Measurements from ENCODE around the gene GRM3. TPM values are rescaled to one million over a fixed set of nuclear protein-coding genes. Genes with fewer than 3 reads are reported as not detected.

Gene GRM3
- total and polyA plus RNA-seq, 2 of the 8 experiments (the other 6 are each of a cell fraction or from before 2014, with no cell fraction given), result 3.1 to 4.2 TPM

DNA sequence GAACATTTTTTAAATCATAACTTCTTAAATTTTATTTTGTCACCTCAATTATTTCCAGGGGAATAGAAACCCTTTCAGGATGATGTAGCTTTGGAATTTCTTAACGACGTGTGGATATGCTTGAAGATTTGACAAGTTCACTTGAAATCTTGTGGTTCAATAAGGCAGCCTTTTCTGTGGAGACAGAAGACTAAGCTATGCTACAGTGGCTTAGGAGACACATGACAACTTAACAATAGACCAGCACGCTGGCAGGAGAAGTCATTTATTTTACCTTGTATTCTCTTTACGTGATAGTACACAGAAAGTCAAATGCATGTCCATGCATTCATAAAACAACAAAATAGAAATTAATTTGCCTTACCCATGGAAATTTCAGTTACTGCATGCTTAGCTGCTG is 181.6 kb downstream of the GRM3 start:
- Histone ChIP-seq H4K20me1 (replicated peaks in 1 of 2; ENCODE audit: control insufficient read depth in 1 of 2, insufficient read depth in 2 of 2, low read length in 2 of 2) (no peaks in the 10 kb centered on the region), H2AK5ac (ENCODE audit: low read depth, low read length) (no peak overlapping the region), H3K4me2 (ENCODE audit: insufficient read depth in 1 of 2, low read depth in 2 of 2, low read length in 2 of 2) (no peak overlapping the region), H3K4me1 (replicated peaks in 1 of 4; ENCODE audit: control insufficient read depth in 3 of 4, insufficient read depth in 4 of 4, low read length in 3 of 4) (peaks cover 0 to 4% (median 0%) of the 10 kb centered on the region in 4 experiments; a peak in 2 of 7 replicates), H2BK5ac (ENCODE audit: low read depth, low read length) (no peak overlapping the region), H2BK20ac (ENCODE audit: low read length) (no peak overlapping the region), H3K4me3 (ENCODE audit: extremely low read depth in 1 of 4, insufficient read depth in 2 of 4, low read depth in 3 of 4, low read length in 4 of 4) (no peak overlapping the region), H3K23ac (ENCODE audit: insufficient read length) (no peak overlapping the region), H3K79me1 (ENCODE audit: low read depth, low read length) (no peaks in the 10 kb centered on the region), H4K91ac (replicated peaks; ENCODE audit: insufficient read length, low read length) (no peak overlapping the region), H3K27ac (ENCODE audit: low read depth, low read length) (no peak overlapping the region), H2BK120ac (replicated peaks; ENCODE audit: low read depth, low read length) (no peak overlapping the region), H2BK12ac (ENCODE audit: low read depth, low read length) (no peak overlapping the region), H3K9me3 (ENCODE audit: insufficient read depth in 2 of 2, low read depth in 1 of 2, low read length in 1 of 2) (no peaks in the 10 kb centered on the region), H3K18ac (ENCODE audit: extremely low read depth, low read length) (no peak overlapping the region), H2AFZ (ENCODE audit: low read length) (no peak overlapping the region), H3K23me2 (ENCODE audit: low read depth, low read length) (no peaks in the 10 kb centered on the region), H3K14ac (ENCODE audit: insufficient read length) (no peak overlapping the region), H4K8ac (ENCODE audit: extremely low read depth, insufficient read depth, low read length) (no peak overlapping the region), H3K27me3 (replicated peaks in 1 of 4; ENCODE audit: control insufficient read depth in 3 of 4, extremely low read depth in 1 of 4, insufficient read depth in 3 of 4, low read length in 3 of 4) (no peaks in the 10 kb centered on the region), H4K5ac (ENCODE audit: insufficient read length, low read depth, low read length) (no peak overlapping the region), H2BK15ac (ENCODE audit: low read length) (no peak overlapping the region), H3K4ac (replicated peaks; ENCODE audit: insufficient read length, low read depth, low read length) (no peak overlapping the region), H3K79me2 (ENCODE audit: control insufficient read depth in 1 of 2, insufficient read depth in 2 of 2, low read length in 2 of 2) (no peaks in the 10 kb centered on the region), H3K9ac (replicated peaks in 1 of 4; ENCODE audit: extremely low read depth in 1 of 4, low read depth in 3 of 4, low read length in 3 of 4) (no peak overlapping the region), H3K56ac (replicated peaks; ENCODE audit: insufficient read length, low read depth, low read length) (no peak overlapping the region), H3K36me3 (ENCODE audit: control insufficient read depth in 2 of 4, insufficient read depth in 4 of 4, low read length in 3 of 4) (no peaks in the 10 kb centered on the region)
- 85% methylated on average over 4 of the region's 4 CpGs; no CpG with 5 or more reads in 1 of the 2 experiments for WGBS, 2 experiments (ENCODE audit: extremely low coverage in 1 of 2, insufficient coverage in 1 of 2, insufficient read length in 1 of 2, insufficient replicate concordance in 2 of 2, low coverage in 1 of 2, low lambda C conversion rate in 2 of 2, missing lambda C conversion rate in 1 of 2)
- ChIA-PET POLR2A (ENCODE audit: partially characterized antibody) (no interaction called here), CTCF (ENCODE audit: partially characterized antibody) (interaction anchor here (1.0 to 3.8 kb wide), 6 partner anchors 8 to 157 kb away, joined by 3 to 24 read pairs (median 4); no protein-coding TSS in a partner anchor)
- FAIRE-seq (peak; percentile 7), DNase-seq (ENCODE audit: low read depth in 1 of 2, low spot score in 2 of 2) (no peak)
- TF ChIP-seq EGR1 (IDR thresholded peaks at IDR 0.05; ENCODE audit: borderline replicate concordance, low read depth, low read length) (no peak), HDAC2 (IDR thresholded peaks at IDR 0.05; ENCODE audit: borderline replicate concordance in 1 of 2, low read depth in 2 of 2, low read length in 2 of 2) (no peak), NRF1 (IDR thresholded peaks at IDR 0.05; ENCODE audit: low read depth, low read length) (no peak), TEAD4 (IDR thresholded peaks at IDR 0.05; ENCODE audit: low read depth, low read length) (no peak), CTBP2 (IDR thresholded peaks at IDR 0.05; ENCODE audit: borderline replicate concordance, insufficient read depth, insufficient read length, low read length) (no peak), ATF3 (IDR thresholded peaks at IDR 0.05; ENCODE audit: insufficient read depth, low read depth, low read length) (no peak), SP1 (IDR thresholded peaks at IDR 0.05; ENCODE audit: low read depth, low read length) (no peak)

Measured in H1 (cell line).